ENCODE measurements around the gene TRNT1.

DNA sequence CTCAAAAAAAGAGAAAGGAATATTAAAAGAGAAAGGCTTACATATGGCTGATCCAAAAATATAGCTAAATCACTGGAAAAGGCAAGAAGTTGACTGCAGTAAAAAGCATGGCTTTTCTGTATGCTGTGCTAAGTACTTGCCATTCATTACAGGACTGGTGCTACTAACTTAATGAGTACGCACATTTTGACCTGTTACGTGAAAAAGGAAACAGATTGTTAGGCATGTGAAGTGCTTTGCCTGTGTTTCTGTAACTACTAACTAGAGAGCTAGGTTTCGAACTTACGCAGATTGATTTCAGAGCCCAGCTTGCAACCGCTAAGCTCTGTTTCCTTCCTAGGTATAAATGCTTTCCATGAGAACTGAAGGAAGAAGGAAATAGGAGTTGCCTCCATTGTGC lies 2.8 kb downstream of the TRNT1 start:
- TF ChIP-seq POLR2AphosphoS5 (IDR thresholded peaks at IDR 0.05; ENCODE audit: low read depth, low read length) (no peak), TAF1 (IDR thresholded peaks at IDR 0.05; ENCODE audit: borderline replicate concordance, insufficient read depth, low read length) (no peak), REST (IDR thresholded peaks at IDR 0.05; ENCODE audit: insufficient read depth in 1 of 2, low read depth in 2 of 2, low read length in 2 of 2) (no peak)
